ENCODE data around the gene ADGRG6.

ADGRG6 gene

GRCh38 chr6:142320366-142320765 lies 18.6 kb downstream of the ADGRG6 start:
- DNase-seq: no peak

- no peak for DNase-seq
Observed at GRCh38 chr6:142321451-142321850, 19.6 kb downstream of the ADGRG6 start.

- DNase-seq: no peak
Observed at GRCh38 chr6:142322066-142322465, 20.3 kb downstream of the ADGRG6 start.

- no peak for DNase-seq
Observed at GRCh38 chr6:142322504-142323198, 20.8 kb downstream of the ADGRG6 start.

GRCh38 chr6:142323377-142323776 lies 21.6 kb downstream of the ADGRG6 start:
- DNase-seq: no peak

GRCh38 chr6:142324111-142324510 lies 22.3 kb downstream of the ADGRG6 start:
- DNase-seq: no peak

- DNase-seq: no peak
Observed at GRCh38 chr6:142325111-142325510, 23.3 kb downstream of the ADGRG6 start.

GRCh38 chr6:142326540-142326939 lies 24.7 kb downstream of the ADGRG6 start:
- no peak for DNase-seq

- no peak for DNase-seq
Observed at GRCh38 chr6:142328070-142328469, 26.3 kb downstream of the ADGRG6 start.

- no peak for DNase-seq
Observed at GRCh38 chr6:142329486-142330113, 27.8 kb downstream of the ADGRG6 start.

- no peak for DNase-seq
Observed at GRCh38 chr6:142331075-142331551, 29.3 kb downstream of the ADGRG6 start.

- no peak for DNase-seq
Observed at GRCh38 chr6:142331601-142332000, 29.8 kb downstream of the ADGRG6 start.

GRCh38 chr6:142332393-142333098 lies 30.7 kb downstream of the ADGRG6 start:
- no peak for DNase-seq

- DNase-seq: no peak
Observed at GRCh38 chr6:142333431-142333830, 31.6 kb downstream of the ADGRG6 start.

- no peak for DNase-seq
Observed at GRCh38 chr6:142334294-142334693, 32.5 kb downstream of the ADGRG6 start.

- DNase-seq: no peak
Observed at GRCh38 chr6:142335415-142335814, 33.6 kb downstream of the ADGRG6 start.

- DNase-seq: no peak
Observed at GRCh38 chr6:142336183-142336582, 34.4 kb downstream of the ADGRG6 start.

GRCh38 chr6:142336787-142337186 lies 35.0 kb downstream of the ADGRG6 start:
- no peak for DNase-seq

- DNase-seq: no peak
Observed at GRCh38 chr6:142339113-142339512, 37.3 kb downstream of the ADGRG6 start.

- DNase-seq: no peak
Observed at GRCh38 chr6:142339968-142340658, 38.3 kb downstream of the ADGRG6 start.

- no peak for DNase-seq
Observed at GRCh38 chr6:142341855-142342330, 40.1 kb downstream of the ADGRG6 start.

- no peak for DNase-seq
Observed at GRCh38 chr6:142342986-142343385, 41.2 kb downstream of the ADGRG6 start.
